RWPE2 (cell line): ENCODE results near the gene PRTFDC1.

Source experiments
- ATAC-seq: fragments of 200-7000 bp; cut with Tn5 transposase; 3 replicates; pipeline ENCODE4 v1.9.1; 2021; ENCODE audit warnings: low read depth
- DNase-seq: peaks from one replicate; pipeline ENCODE4 v3.0.0-alpha.2; 2020; ENCODE audit warnings: low spot score
- H3K27ac ChIP-seq: fragments of 450-650 bp; 2 replicates; pipeline ENCODE4 v1.5.1; 2017; ENCODE audit warnings: mild to moderate bottlenecking; ENCODE audit not compliant: poor library complexity, severe bottlenecking
- H3K27me3 ChIP-seq: fragments of 250-450 bp; sonication (Bioruptor Pico); 2 replicates; pipeline ENCODE4 v1.5.1; 2021; ENCODE audit warnings: mild to moderate bottlenecking, moderate library complexity; ENCODE audit not compliant: insufficient read depth, poor library complexity, severe bottlenecking
- H3K36me3 ChIP-seq: fragments of 250-450 bp; sonication (Bioruptor Pico); 2 replicates; pipeline ENCODE4 v1.5.1; 2020; ENCODE audit warnings: low read depth, mild to moderate bottlenecking, moderate library complexity
- H3K4me1 ChIP-seq: fragments of 250-450 bp; sonication (Bioruptor Pico); 2 replicates; pipeline ENCODE4 v1.5.1; 2021; ENCODE audit warnings: mild to moderate bottlenecking, moderate library complexity; ENCODE audit not compliant: insufficient read depth, poor library complexity, severe bottlenecking
- H3K4me3 ChIP-seq: fragments of 250-450 bp; sonication (Bioruptor Pico); 2 replicates; pipeline ENCODE4 v1.5.1; 2021; ENCODE audit warnings: mild to moderate bottlenecking, moderate library complexity; ENCODE audit not compliant: severe bottlenecking
- H3K9me3 ChIP-seq: fragments of 250-450 bp; sonication (Bioruptor Pico); 2 replicates; pipeline ENCODE4 v1.5.1; 2021; ENCODE audit warnings: mild to moderate bottlenecking, moderate library complexity; ENCODE audit not compliant: severe bottlenecking
- CTCF ChIP-seq: fragments of 450-650 bp; IDR thresholded peaks from one replicate; pipeline ENCODE4 v1.5.1; 2017; ENCODE audit warnings: mild to moderate bottlenecking, moderate library complexity; ENCODE audit not compliant: poor library complexity, severe bottlenecking

The PRTFDC1 gene

GRCh38 chr10:24984906-24985305 is 32.5 kb upstream of the PRTFDC1 start:
- ATAC-seq = no peak
- H3K27ac ChIP-seq = no peak overlapping the region

GRCh38 chr10:24983946-24984345 is 31.5 kb upstream of the PRTFDC1 start:
- no peak for TF ChIP-seq CTCF
- Histone ChIP-seq H3K4me1 (peaks cover 3% of the 10 kb centered on the region), H3K36me3 (no peaks in the 10 kb centered on the region), H3K4me3 (no peak overlapping the region), H3K27ac (no peak overlapping the region), H3K27me3 (no peaks in the 10 kb centered on the region), H3K9me3 (no peaks in the 10 kb centered on the region)
- DNase-seq (no peak), ATAC-seq (no peak)

More at GRCh38 chr10:24984906-24985305, 32.5 kb upstream of the PRTFDC1 start:
- Histone ChIP-seq H3K27me3 (no peaks in the 10 kb centered on the region), H3K4me1 (peaks cover 3% of the 10 kb centered on the region), H3K4me3 (no peak overlapping the region), H3K9me3 (no peaks in the 10 kb centered on the region), H3K36me3 (no peaks in the 10 kb centered on the region)
- no peak for TF ChIP-seq CTCF
- DNase-seq = no peak

- DNase-seq (no peak), ATAC-seq (no peak)
- no peaks in the 10 kb centered on the region for H3K9me3 ChIP-seq
- H3K27me3 ChIP-seq = no peaks in the 10 kb centered on the region
- no peaks in the 10 kb centered on the region for H3K36me3 ChIP-seq
- H3K4me3 ChIP-seq = no peak overlapping the region
- H3K4me1 ChIP-seq = peaks cover 3% of the 10 kb centered on the region
- H3K27ac ChIP-seq = no peak overlapping the region
- TF ChIP-seq CTCF = no peak
These were observed 30.7 kb upstream of the PRTFDC1 start for GRCh38 chr10:24983130-24983529.

- ATAC-seq = no peak
- TF ChIP-seq CTCF = no peak
These were observed 30.1 kb upstream of the PRTFDC1 start for GRCh38 chr10:24982319-24983112.

GRCh38 chr10:24981161-24981710 is 28.8 kb upstream of the PRTFDC1 start:
- H3K4me3 ChIP-seq = no peak overlapping the region
- H3K36me3 ChIP-seq = no peaks in the 10 kb centered on the region
- DNase-seq = no peak
- no peaks in the 10 kb centered on the region for H3K9me3 ChIP-seq
- peak; percentile 57 for ATAC-seq
- H3K27me3 ChIP-seq = no peaks in the 10 kb centered on the region
- TF ChIP-seq CTCF = no peak
- peaks cover 3% of the 10 kb centered on the region for H3K4me1 ChIP-seq
- no peak overlapping the region for H3K27ac ChIP-seq

More at GRCh38 chr10:24982319-24983112, 30.1 kb upstream of the PRTFDC1 start:
- Histone ChIP-seq H3K4me3 (no peak overlapping the region), H3K4me1 (peaks cover 3% of the 10 kb centered on the region), H3K36me3 (no peaks in the 10 kb centered on the region), H3K27me3 (no peaks in the 10 kb centered on the region), H3K27ac (no peak overlapping the region), H3K9me3 (no peaks in the 10 kb centered on the region)
- DNase-seq = no peak
